Spleen (tissue), 7 donors: ENCODE results near the gene CDC37.

ENCODE experiments used
- CTCF ChIP-seq, 11 experiments: fragments of 200-600 bp in 7 of 11; fragments of 450-650 bp in 4 of 11; sonication (generic) in 4 of 11; IDR thresholded peaks in 8 of 11; conservative IDR thresholded peaks in 3 of 11; 1 replicate in 7 of 11; 2 replicates in 4 of 11; pipeline versions ENCODE4 v1.4.0 to v1.8.0; 2016 to 2021; ENCODE audit warnings: antibody characterized with exemption in 11 of 11, inconsistent platforms in 4 of 11, mild to moderate bottlenecking in 1 of 11
- POLR2A ChIP-seq, 3 donors: fragments of 450-650 bp; IDR thresholded peaks; one replicate each; pipeline ENCODE4 v1.5.1; 2017; ENCODE audit warnings: antibody characterized with exemption in 3 of 3, mild to moderate bottlenecking in 1 of 3
- donor health status: DM: no; HTN: no; CAD: no; lungs with moderate emphysema.
- donor health status: DM: no; HTN: no; CAD: no.
- donor health status: DM: no; HTN: no; CAD: no.

DNA sequence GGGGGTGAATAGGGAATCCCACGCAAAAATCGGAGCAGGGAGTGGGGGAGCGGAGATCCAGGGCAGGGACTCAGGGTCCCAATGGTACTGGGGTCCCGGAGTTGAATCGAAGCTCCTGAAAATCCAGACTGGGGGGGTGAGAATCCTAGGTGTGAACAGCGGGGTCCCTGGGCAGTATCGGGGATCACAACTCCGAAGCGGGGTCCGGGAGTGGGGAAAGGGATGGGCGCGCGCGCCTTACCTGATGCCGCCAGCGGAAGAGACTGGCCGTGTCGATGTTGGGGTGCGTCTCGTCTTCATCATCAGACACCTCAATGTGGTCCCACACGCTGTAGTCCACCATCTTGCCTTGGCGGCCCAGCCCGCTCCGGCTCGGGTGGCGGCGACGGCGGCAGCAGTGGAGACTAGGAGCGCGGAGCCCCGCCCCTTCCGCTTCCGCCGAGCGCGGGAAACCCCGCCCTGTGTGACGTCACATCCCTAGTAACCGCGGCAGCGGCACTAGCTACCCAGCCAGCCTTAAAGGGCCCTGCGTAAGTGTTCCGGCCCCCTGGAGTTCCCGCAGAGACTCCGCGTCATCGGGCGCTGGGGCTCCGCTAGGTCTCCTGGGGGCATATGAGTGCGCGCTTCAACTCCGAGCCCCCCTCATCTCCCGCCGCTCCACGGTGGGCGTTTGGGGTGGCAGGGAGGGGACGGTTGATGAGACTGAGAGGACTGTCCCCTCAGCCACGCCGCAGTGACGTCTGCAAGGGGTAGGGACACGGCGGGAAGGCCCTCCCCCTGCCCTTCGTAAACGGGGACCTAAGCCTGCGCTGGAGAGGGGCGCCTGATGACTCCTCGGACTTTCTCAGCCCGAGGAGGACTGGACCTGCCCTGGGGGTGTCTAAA lies at the start of gene CDC37:
- peak in 1 of 3 donors; percentile 59 for TF ChIP-seq POLR2A (IDR thresholded peaks at IDR 0.05)
- peak in 2 of 11 experiments; percentile 2 to 4 for TF ChIP-seq CTCF (IDR thresholded peaks at IDR 0.05 in 8 of 11, conservative IDR thresholded peaks at IDR 0.05 in 3 of 11)
